Activated CD8-positive, alpha-beta memory T cell treated with anti-CD3 and anti-CD28 coated beads, Interleukin-2, amount 50 U/mL, for 1 hour (primary cell): ENCODE results near the gene UPK3BL2.
"Not testable (repeated sequence)": the region's sequence is repeated elsewhere in the genome, so short reads cannot be mapped to it uniquely, and the experiment has no call there.

Experiments
- DNase-seq: peaks from one replicate; pipeline ENCODE4 v3.0.0-alpha.2; 2020; ENCODE audit errors: extremely low read depth

Gene UPK3BL2

DNA sequence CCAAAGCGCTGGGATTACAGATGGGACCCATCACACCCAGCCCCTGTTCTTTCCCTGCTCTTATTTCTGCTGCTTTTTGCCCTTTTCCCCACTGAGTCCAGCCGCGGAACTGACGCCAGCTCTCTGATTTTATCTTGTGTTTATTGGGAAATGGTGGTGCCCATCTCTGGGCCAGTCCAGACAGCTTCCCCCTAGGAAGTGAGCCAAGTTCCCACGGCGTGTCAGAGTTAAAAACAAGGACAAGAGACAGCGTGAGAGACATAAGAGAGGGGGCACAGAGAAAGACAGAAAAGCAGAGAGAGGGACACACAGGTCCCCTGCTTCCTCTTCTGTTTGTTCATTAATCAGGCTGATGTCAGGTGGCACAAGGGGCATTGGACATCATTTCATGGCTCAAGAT is 11.9 kb downstream of the UPK3BL2 start:
- not testable (repeated sequence) for DNase-seq

DNA sequence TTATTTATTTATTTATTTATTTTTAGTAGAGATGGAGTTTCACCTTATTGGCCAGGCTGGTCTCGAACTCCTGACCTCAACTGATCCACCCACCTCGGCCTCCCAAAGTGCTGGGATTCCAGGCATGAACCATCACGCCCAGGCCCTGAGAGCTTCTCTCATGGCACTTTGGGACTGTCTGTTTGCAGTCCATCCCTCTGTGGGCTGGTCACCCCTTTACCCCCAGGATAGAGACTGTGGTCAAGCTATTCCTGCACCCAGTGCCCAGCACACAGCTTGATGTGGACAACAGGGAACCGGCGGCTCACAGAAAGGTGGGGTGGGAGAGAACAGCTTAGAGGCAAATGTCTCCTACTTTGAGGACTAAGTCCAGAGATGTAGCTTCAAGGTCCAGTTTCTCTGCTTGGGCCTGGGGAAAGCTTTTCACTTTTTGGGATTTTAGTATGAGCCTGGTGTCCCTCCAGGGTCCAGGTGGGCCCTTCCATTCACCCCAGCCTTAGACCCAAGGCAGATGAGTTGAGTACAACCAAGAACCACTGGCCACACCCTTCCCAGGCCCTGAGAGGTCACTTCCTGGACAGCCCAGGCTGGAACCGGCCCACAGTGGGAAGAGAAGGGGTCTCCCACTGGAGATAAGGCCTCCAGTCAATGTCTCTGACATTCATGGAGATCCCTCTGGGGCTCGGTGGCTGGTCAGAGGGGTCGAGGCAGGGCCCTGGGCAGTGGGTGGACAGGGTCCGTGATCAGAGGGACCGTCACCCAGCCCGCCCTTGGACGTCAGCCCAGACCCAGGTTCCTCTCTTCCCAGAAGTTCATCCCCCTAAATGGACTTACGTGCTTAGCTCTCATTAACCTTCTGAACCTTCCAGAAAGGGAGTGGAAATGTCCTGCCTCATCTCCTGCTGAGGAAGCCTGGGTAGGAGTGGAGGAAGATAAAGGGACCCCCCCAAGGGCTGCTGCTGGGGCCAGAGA is 15.4 kb downstream of the UPK3BL2 start:
- DNase-seq, result not testable (repeated sequence)

DNA sequence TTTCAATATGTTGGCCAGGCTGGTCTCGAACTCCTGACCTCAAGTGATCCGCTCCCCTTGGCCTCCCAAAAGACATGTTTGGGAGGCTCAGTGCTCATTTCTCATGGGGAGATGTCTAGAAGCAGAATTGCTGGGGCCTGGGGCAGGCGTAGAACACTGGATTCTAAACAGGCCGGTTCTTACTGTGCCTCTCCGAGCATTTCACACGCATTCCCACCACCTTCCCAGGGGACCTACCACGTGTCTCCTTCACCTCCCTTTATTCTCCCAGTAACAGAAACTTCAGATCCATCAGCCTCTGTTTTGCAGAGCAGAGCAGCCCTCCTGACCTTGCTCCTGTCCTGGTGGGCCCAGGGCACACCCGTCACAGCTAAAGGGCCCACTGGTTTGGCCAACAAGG is 16.3 kb downstream of the UPK3BL2 start:
- DNase-seq, result not testable (repeated sequence)

DNA sequence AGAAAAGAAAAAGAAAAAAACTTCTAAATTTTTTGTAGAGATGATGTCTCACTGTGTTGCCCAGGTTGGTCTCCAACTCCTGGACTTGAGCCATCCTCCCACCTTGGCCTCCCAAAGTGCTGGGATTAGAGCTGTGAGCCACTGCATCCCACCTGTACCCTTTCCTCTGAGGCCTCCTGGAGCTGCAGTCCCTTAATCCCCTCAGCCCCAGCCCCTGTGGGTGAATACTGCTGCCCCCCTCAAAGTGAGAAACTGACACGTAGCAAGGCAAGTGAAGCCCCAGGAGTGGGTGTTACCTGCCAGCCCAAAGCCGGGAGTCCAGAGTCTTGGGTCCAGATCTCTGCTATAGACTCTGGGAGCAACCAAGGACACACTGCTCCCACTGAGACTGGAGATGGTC is 18.7 kb downstream of the UPK3BL2 start:
- DNase-seq, result not testable (repeated sequence)

- DNase-seq, result not testable (repeated sequence)
Observed at GRCh38 chr7:102520797-102521196, 22.7 kb downstream of the UPK3BL2 start.

DNA sequence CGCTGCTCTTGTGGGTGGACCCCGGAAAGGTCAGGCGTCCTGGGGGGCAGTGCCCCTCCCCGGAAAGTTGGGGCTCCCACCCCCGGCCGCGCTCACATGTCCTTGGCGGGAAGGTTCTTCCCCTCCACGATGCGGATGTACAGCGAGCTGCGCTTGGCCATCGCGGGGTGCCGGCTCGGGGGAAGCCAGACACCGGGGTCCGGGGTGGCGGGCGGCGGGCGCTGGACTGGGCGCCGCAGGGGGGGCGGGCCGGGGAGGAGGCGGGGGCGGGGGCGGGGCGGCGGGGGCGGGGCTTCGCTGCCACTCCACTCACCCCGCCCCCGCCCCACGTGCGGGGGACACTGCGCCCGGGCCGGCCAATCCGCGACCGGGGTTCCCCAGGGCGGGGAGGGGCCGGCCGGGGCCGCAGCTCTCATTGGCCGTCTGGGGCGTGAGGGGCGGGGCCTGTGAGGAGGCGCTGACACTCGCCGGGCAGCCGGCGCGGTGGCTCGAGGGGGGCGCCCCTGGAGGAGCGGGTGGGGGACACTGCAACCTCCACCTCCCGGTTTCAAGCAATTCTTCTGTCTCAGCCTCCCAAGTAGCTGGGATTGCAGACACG is 25.8 kb downstream of the UPK3BL2 start, which contains the start of gene RASA4B:
TSS of gene RASA4B (minus strand) at position 228 of the 598 bp plus-strand sequence. CDS start at position 161, 67 bp downstream.
- not testable (repeated sequence) for DNase-seq

GRCh38 chr7:102516951-102517350 is 26.5 kb downstream of the UPK3BL2 start:
- not testable (repeated sequence) for DNase-seq

DNA sequence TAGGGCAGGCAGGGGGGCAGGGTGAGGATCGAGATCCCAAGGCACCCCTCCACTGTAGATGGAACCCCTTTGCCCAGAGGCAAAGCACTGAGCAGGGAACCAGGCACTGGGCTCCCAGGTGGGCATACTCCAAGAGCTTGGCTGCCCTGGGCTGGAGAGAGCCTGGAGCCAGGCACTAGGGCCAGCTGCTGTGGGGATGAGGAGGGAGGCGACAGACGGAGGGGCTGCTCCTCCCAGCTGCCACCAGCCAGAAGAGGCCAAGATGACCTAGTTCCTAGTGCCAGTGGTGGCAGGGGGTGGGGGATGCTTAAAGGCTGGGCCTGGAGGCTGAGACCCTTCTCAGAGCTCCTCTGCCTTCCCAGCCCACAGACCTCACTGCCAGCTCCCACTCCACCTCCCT is 27.6 kb downstream of the UPK3BL2 start:
- not testable (repeated sequence) for DNase-seq

DNA sequence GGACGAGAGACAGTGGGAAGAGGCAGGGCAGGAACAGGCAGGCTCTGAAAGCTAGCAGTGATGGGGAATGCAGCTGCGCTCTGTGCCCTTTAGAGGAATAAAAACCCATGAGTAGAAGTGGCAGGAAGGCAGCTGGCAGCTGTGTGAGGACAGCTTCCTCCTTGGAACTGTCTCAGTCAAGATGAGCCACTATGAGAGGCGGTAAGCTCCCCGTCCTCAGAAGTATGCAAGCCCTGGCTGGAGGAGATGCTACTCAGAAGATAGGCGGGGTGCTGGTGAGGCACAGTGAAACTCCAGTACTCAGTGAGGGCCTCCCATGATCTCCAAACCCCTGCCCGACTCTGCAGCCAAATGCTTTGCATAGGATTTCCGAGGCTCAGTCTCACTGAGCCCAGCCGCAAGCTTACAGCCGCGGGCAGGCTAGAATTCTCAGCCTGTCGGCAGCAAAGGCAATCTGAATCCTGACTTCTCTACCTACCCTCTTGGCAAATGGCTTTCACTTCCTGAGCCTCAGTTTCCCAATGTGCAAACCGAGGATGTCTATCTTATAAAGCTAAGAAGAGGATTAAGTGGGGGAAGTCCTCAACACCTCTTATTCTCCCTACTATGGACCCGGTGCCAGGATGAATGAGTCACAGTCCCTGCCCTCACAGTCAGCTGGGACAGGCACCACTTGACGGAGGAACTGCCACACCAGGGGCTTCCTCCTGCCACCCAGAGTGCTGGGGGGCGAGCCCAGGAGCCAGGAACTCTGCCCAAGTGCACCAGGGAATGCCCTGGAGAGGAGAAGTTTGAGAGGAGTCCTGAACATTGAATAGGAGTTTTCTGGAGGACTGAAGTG is 28.4 kb downstream of the UPK3BL2 start:
- not testable (repeated sequence) for DNase-seq

DNA sequence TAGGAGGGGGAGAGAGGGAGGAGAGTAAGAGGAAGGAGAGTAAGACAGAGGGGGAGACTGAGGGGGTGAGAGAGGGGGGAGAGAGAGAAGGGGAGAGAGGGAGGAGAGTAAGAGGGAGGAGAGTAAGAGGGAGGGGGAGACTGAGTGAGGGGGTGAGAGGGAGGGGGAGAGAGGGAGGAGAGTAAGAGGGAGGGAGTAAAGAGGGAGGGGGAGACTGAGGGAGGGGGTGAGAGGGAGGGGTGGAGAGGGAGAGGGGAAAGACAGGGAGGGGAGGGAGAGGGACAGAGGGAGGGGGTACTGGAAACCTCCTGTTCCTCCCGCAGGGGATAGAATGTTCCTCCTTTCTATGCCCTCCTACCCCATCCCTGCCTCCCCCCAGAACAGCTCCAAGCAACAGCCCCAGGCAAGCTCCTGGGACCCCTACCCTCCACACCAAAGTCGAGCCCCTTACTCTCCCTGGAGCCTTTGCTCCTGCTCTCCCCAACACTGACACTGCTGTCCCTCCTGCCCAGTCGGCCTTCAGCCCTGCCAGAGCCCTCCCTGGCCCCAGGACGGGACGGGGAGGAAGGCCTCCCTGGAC is 30.8 kb downstream of the UPK3BL2 start:
- not testable (repeated sequence) for DNase-seq

- not testable (repeated sequence) for DNase-seq
Observed at GRCh38 chr7:102511860-102512522, 31.5 kb downstream of the UPK3BL2 start.

GRCh38 chr7:102510575-102510974 is 32.9 kb downstream of the UPK3BL2 start:
- not testable (repeated sequence) for DNase-seq

- DNase-seq, result not testable (repeated sequence)
Observed at GRCh38 chr7:102507410-102508088, 35.9 kb downstream of the UPK3BL2 start.

- DNase-seq, result not testable (repeated sequence)
Observed at GRCh38 chr7:102505298-102506185, 38.0 kb downstream of the UPK3BL2 start.

GRCh38 chr7:102503141-102503540 is 40.4 kb downstream of the UPK3BL2 start:
- not testable (repeated sequence) for DNase-seq

GRCh38 chr7:102498321-102498720 is 45.2 kb downstream of the UPK3BL2 start:
- DNase-seq, result not testable (repeated sequence)

GRCh38 chr7:102497308-102497707 is 46.2 kb downstream of the UPK3BL2 start:
- DNase-seq, result not testable (repeated sequence)

- DNase-seq, result not testable (repeated sequence)
Observed at GRCh38 chr7:102496861-102497260, 46.6 kb downstream of the UPK3BL2 start.
